Neural progenitor cell (in vitro differentiated cells): Measurements from ENCODE around the gene PEX26. TPM values are rescaled to one million over a fixed set of nuclear protein-coding genes. Genes with fewer than 3 reads are reported as not detected.

Experiments used
- DNase-seq: peaks from one replicate; pipeline ENCODE4 v3.0.0-alpha.2; 2016; ENCODE audit warnings: low spot score
- H2AFZ ChIP-seq: fragments of 200-600 bp; sonication (generic); replicated peaks from 2 replicates; pipeline ENCODE4 v1.6.1; 2016; ENCODE audit warnings: antibody characterized with exemption
- H3F3A ChIP-seq: fragments of 200-600 bp; sonication (generic); 2 replicates; pipeline ENCODE4 v1.6.1; 2016; ENCODE audit warnings: antibody characterized with exemption, low read depth
- H3K27ac ChIP-seq: fragments of 200-600 bp; sonication (generic); 2 replicates; pipeline ENCODE4 v1.5.1; 2016; ENCODE audit warnings: mild to moderate bottlenecking
- H3K27me3 ChIP-seq: fragments of 200-600 bp; sonication (generic); 2 replicates; pipeline ENCODE4 v1.6.1; 2016; ENCODE audit warnings: mild to moderate bottlenecking, moderate library complexity
- H3K36me3 ChIP-seq: fragments of 200-600 bp; sonication (generic); 2 replicates; pipeline ENCODE4 v1.5.1; 2016
- H3K4me1 ChIP-seq: fragments of 200-600 bp; sonication (generic); 2 replicates; pipeline ENCODE4 v1.6.1; 2016; ENCODE audit warnings: mixed run types
- H3K4me2 ChIP-seq: fragments of 200-600 bp; sonication (generic); 2 replicates; pipeline ENCODE4 v1.6.1; 2016
- H3K4me3 ChIP-seq: fragments of 200-600 bp; sonication (generic); 2 replicates; pipeline ENCODE4 v1.5.1; 2016
- H3K79me2 ChIP-seq: fragments of 200-600 bp; sonication (generic); 2 replicates; pipeline ENCODE4 v1.6.1; 2016; ENCODE audit warnings: low read depth
- H3K9ac ChIP-seq: fragments of 200-600 bp; sonication (generic); 2 replicates; pipeline ENCODE4 v1.6.1; 2016
- H3K9me3 ChIP-seq: fragments of 200-600 bp; sonication (generic); 2 replicates; pipeline ENCODE4 v1.5.1; 2016; ENCODE audit warnings: low read depth
- H4K20me1 ChIP-seq: fragments of 200-600 bp; sonication (generic); 2 replicates; pipeline ENCODE4 v1.6.1; 2016; ENCODE audit warnings: low read depth
- H3K27ac Mint-ChIP-seq: 3 replicates; pipeline ENCODE4 v1.8.0; 2021; ENCODE audit warnings: mixed read lengths
- H3K27me3 Mint-ChIP-seq: 2 replicates; pipeline ENCODE4 v1.8.0; 2022; ENCODE audit warnings: low read depth, mild to moderate bottlenecking, inconsistent platforms, moderate library complexity, mixed read lengths; ENCODE audit not compliant: insufficient read depth
- H3K36me3 Mint-ChIP-seq: 3 replicates; pipeline ENCODE4 v1.8.0; 2021; ENCODE audit warnings: mixed read lengths
- H3K4me1 Mint-ChIP-seq: 3 replicates; pipeline ENCODE4 v1.8.0; 2021; ENCODE audit warnings: mixed read lengths
- H3K4me3 Mint-ChIP-seq: 3 replicates; pipeline ENCODE4 v1.8.0; 2021; ENCODE audit warnings: mild to moderate bottlenecking, moderate library complexity, mixed read lengths
- H3K9me3 Mint-ChIP-seq: 3 replicates; pipeline ENCODE4 v1.8.0; 2020; ENCODE audit warnings: mixed read lengths
- CTCF ChIP-seq: fragments of 200-600 bp; sonication (generic); IDR thresholded peaks from 2 replicates; pipeline ENCODE4 v1.5.1; 2017; ENCODE audit warnings: antibody characterized with exemption, mild to moderate bottlenecking
- EZH2 ChIP-seq: fragments of 200-600 bp; sonication (generic); IDR thresholded peaks from 2 replicates; pipeline ENCODE4 v1.6.1; 2017; ENCODE audit warnings: antibody characterized with exemption, mild to moderate bottlenecking, moderate library complexity
- EZH2phosphoT487 ChIP-seq: fragments of 200-600 bp; sonication (generic); IDR thresholded peaks from 2 replicates; pipeline ENCODE4 v1.6.1; 2017; ENCODE audit warnings: antibody characterized with exemption
- total RNA-seq: library from RNA; depleted of rRNA; stranded (reverse); fragments of >200 nt; gene quantifications from 2 replicates; pipeline ENCODE4 v1.2.3, GENCODE V29; 2015; ENCODE audit warnings: low replicate concordance

The PEX26 gene
- total RNA-seq, 1 donor from 2014 or later: 22.9 TPM

DNA sequence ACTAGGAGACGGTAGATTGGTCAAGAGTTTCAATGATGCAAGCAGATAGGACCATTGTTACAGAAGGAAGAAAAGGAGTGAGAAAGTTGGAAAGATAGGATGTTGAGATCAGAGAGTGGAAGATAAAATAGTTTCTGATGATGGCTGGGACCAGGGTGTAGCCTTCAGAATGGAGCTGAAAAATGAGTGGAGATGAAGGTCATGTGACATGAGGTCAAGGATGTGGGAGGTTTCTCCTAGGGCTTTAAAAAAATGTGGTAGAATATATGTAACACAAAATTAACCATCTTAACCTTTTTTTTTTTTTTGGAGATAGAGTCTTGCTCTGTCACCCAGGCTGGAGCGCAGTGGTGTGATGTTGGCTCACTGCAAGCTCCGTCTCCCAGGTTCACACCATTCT lies 18.3 kb upstream of the PEX26 start:
- Mint-ChIP-seq H3K27me3 (no peaks in the 10 kb centered on the region), H3K9me3 (no peaks in the 10 kb centered on the region), H3K4me3 (no peak overlapping the region), H3K27ac (no peak overlapping the region), H3K4me1 (peaks cover 7% of the 10 kb centered on the region), H3K36me3 (no peaks in the 10 kb centered on the region)
- Histone ChIP-seq H3K36me3 (no peaks in the 10 kb centered on the region), H4K20me1 (no peaks in the 10 kb centered on the region), H3K4me1 (no peaks in the 10 kb centered on the region), H3K27ac (no peak overlapping the region), H3K4me3 (no peak overlapping the region), H3K9ac (no peak overlapping the region), H3K4me2 (no peak overlapping the region), H2AFZ (no peak overlapping the region), H3K79me2 (no peaks in the 10 kb centered on the region), H3F3A (no peaks in the 10 kb centered on the region), H3K27me3 (no peaks in the 10 kb centered on the region), H3K9me3 (no peaks in the 10 kb centered on the region)
- no peak for DNase-seq
- TF ChIP-seq CTCF: no peak
- TF ChIP-seq EZH2: no peak
- TF ChIP-seq EZH2phosphoT487: no peak

- H3K27ac ChIP-seq: no peak overlapping the region
- H3K4me3 Mint-ChIP-seq: no peak overlapping the region
- no peak overlapping the region for H2AFZ ChIP-seq
- H3K9ac ChIP-seq: no peak overlapping the region
- H3K4me1 ChIP-seq: no peaks in the 10 kb centered on the region
- no peaks in the 10 kb centered on the region for H3K9me3 Mint-ChIP-seq
- no peak overlapping the region for H3K27ac Mint-ChIP-seq
- no peaks in the 10 kb centered on the region for H3K36me3 ChIP-seq
- H3K4me2 ChIP-seq: no peak overlapping the region
- no peak overlapping the region for H3K4me3 ChIP-seq
- H3K79me2 ChIP-seq: no peaks in the 10 kb centered on the region
- DNase-seq: no peak
- H3K27me3 Mint-ChIP-seq: peaks cover 1% of the 10 kb centered on the region
- H3K9me3 ChIP-seq: no peaks in the 10 kb centered on the region
- no peaks in the 10 kb centered on the region for H3K27me3 ChIP-seq
- peaks cover 5% of the 10 kb centered on the region for H3K4me1 Mint-ChIP-seq
- H3K36me3 Mint-ChIP-seq: no peaks in the 10 kb centered on the region
- TF ChIP-seq EZH2 (no peak), EZH2phosphoT487 (no peak), CTCF (no peak)
- H3F3A ChIP-seq: no peaks in the 10 kb centered on the region
- no peaks in the 10 kb centered on the region for H4K20me1 ChIP-seq
Observed at GRCh38 chr22:18059991-18060390, 17.8 kb upstream of the PEX26 start.

DNA sequence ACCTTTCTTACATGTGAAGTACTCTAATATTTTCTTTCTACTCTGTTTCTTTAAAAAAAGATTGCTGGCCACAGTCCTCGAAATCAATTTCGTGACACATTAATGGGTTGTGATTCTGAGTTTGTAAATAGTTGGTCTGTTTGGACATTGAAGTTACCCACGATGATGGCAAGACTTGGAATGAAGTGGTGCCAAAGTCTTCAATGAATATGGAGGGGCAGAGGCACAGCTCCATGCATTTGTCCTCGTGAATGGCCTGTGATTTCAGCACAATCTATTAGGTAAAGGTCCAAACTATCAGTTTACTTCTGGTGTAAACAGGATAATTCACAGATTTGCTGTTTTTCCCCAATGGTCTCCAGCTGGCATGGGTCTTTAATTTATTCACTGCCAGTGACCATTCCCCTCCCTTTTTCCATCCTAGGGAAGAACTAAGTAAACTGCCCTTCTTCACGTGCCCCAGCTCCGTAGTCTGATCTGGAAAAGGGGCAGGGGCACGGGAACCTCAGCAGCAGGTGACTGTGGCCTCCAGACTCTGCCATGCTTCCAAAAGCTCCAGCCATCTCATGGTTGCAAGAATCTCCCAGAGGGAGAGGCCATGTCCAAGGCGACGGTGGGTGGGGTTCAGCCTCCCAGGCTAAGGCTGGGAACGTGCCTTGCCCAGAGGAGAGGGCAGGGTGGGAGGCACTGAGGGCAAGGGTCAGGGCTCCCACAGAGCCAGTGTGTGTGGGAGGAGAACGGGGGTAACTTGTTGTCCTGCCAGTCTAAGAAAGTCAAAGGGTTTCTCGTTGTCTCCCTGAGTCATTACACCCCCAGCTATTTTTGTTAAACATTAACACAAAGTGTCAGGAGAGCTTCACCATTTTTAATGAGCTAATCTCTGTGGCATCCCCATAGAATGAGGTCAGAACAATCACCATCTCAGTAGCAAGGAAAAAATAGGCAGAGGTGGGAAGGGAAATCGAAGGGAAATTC lies 16.9 kb upstream of the PEX26 start:
- H2AFZ ChIP-seq: no peak overlapping the region
- Mint-ChIP-seq H3K36me3 (no peaks in the 10 kb centered on the region), H3K9me3 (no peaks in the 10 kb centered on the region), H3K27me3 (peaks cover 5% of the 10 kb centered on the region), H3K4me1 (peaks cover 5% of the 10 kb centered on the region), H3K4me3 (no peak overlapping the region), H3K27ac (peak overlapping the region; percentile 4)
- H3K27me3 ChIP-seq: no peaks in the 10 kb centered on the region
- H3F3A ChIP-seq: no peaks in the 10 kb centered on the region
- H3K9ac ChIP-seq: no peak overlapping the region
- TF ChIP-seq CTCF: no peak
- TF ChIP-seq EZH2: no peak
- TF ChIP-seq EZH2phosphoT487: no peak
- no peak overlapping the region for H3K4me2 ChIP-seq
- H3K9me3 ChIP-seq: no peaks in the 10 kb centered on the region
- DNase-seq: no peak
- no peak overlapping the region for H3K4me3 ChIP-seq
- H4K20me1 ChIP-seq: no peaks in the 10 kb centered on the region
- no peaks in the 10 kb centered on the region for H3K4me1 ChIP-seq
- no peaks in the 10 kb centered on the region for H3K79me2 ChIP-seq
- H3K27ac ChIP-seq: no peak overlapping the region
- no peaks in the 10 kb centered on the region for H3K36me3 ChIP-seq
